NB4 (cell line): ENCODE results near the gene CASP6.

Experiments
- DNase-seq: peaks from one replicate; pipeline ENCODE4 v3.0.0; 2010; ENCODE audit warnings: low read depth
- H3K4me3 ChIP-seq: one replicate; pipeline ENCODE4 v1.5.1; 2011; ENCODE audit warnings: mild to moderate bottlenecking, low read depth, low read length, moderate library complexity
- MYC ChIP-seq: IDR thresholded peaks from 2 replicates; pipeline ENCODE4 v1.6.1; 2011; ENCODE audit warnings: low read depth, low read length
- POLR2A ChIP-seq: IDR thresholded peaks from 2 replicates; pipeline ENCODE4 v1.6.1; 2011; ENCODE audit warnings: mild to moderate bottlenecking; ENCODE audit not compliant: insufficient read length; ENCODE audit errors: extremely low read depth
- TF ChIP-seq, protein P1 (sequence below): IDR thresholded peaks from one replicate; pipeline ENCODE4 v1.5.1; 2012; ENCODE audit warnings: low read depth, low read length
- TF ChIP-seq, protein P2 (sequence below): IDR thresholded peaks from 2 replicates; pipeline ENCODE4 v1.6.1; 2011; ENCODE audit warnings: low read depth, low read length

Gene CASP6

GRCh38 chr4:109746728-109747127 is 43.5 kb upstream of the CASP6 start:
- TF ChIP-seq, protein P1, sequence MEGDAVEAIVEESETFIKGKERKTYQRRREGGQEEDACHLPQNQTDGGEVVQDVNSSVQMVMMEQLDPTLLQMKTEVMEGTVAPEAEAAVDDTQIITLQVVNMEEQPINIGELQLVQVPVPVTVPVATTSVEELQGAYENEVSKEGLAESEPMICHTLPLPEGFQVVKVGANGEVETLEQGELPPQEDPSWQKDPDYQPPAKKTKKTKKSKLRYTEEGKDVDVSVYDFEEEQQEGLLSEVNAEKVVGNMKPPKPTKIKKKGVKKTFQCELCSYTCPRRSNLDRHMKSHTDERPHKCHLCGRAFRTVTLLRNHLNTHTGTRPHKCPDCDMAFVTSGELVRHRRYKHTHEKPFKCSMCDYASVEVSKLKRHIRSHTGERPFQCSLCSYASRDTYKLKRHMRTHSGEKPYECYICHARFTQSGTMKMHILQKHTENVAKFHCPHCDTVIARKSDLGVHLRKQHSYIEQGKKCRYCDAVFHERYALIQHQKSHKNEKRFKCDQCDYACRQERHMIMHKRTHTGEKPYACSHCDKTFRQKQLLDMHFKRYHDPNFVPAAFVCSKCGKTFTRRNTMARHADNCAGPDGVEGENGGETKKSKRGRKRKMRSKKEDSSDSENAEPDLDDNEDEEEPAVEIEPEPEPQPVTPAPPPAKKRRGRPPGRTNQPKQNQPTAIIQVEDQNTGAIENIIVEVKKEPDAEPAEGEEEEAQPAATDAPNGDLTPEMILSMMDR = no peak
- TF ChIP-seq MYC (no peak), POLR2A (no peak)
- TF ChIP-seq, protein P2, sequence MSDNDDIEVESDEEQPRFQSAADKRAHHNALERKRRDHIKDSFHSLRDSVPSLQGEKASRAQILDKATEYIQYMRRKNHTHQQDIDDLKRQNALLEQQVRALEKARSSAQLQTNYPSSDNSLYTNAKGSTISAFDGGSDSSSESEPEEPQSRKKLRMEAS = no peak
- DNase-seq = no peak
- H3K4me3 ChIP-seq = no peak overlapping the region

- DNase-seq = no peak
- TF ChIP-seq, protein P1 = no peak
- TF ChIP-seq, protein P2 = no peak
- TF ChIP-seq POLR2A = no peak
- TF ChIP-seq MYC = no peak
- H3K4me3 ChIP-seq = no peak overlapping the region
Measured at GRCh38 chr4:109745830-109746229, 42.6 kb upstream of the CASP6 start.

GRCh38 chr4:109739547-109739946 is 36.3 kb upstream of the CASP6 start:
- TF ChIP-seq MYC = no peak
- H3K4me3 ChIP-seq = no peak overlapping the region
- no peak for DNase-seq

GRCh38 chr4:109738104-109738872 is 35.0 kb upstream of the CASP6 start:
- H3K4me3 ChIP-seq = no peak overlapping the region
- no peak for DNase-seq
- TF ChIP-seq MYC = no peak
- TF ChIP-seq, protein P2 = no peak
- TF ChIP-seq, protein P1 = no peak
- no peak for TF ChIP-seq POLR2A

DNA sequence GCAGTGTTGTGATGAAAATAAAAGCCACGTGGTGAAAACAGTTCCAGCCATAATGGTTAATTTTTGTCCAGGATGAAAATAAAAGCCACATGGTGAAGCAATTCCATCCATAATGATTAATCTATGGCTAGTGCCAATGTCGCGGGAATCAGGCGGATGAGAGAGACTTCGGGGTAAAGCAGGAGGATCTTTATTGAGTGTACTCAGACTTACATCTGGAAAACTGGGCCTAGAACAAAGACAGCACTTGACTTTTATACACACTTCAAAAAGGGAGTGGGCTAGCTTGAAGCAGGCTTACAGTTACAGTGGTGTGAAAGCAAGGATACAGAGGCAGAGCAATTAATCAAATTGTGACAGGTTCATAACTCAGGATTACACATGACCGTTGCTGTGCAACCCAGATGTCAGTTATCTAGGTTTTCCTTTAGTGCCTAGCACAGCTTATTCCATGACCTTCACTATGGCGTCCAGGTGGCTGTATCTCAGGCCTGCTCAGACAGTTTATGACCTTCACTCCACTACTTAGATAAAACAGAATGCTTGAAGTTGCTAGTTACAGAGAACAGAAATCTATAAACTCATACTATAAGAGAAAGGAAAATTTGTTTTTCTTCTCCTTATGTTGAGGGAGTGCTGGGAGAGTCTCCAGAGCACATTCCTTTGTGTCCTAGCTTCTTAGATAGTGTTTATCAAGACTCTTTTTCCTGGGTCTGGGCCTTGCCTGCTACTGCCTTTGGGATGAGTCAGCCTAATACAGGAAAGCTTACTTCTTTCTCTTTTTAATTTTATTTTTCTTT is 32.5 kb upstream of the CASP6 start:
- H3K4me3 ChIP-seq = no peak overlapping the region
- TF ChIP-seq, protein P1 = no peak

GRCh38 chr4:109733728-109734127 is 30.5 kb upstream of the CASP6 start:
- DNase-seq = no peak
- no peak for TF ChIP-seq POLR2A
- TF ChIP-seq, protein P1 = no peak
- TF ChIP-seq MYC = no peak
- TF ChIP-seq, protein P2 = no peak
- no peak overlapping the region for H3K4me3 ChIP-seq

More for the DNA sequence above, 32.5 kb upstream of the CASP6 start:
- no peak for DNase-seq
